Measurements from ENCODE around the gene TMEM119.

GRCh38 chr12:108633534-108634248 lies 35.8 kb upstream of the TMEM119 start, which contains the start of gene SELPLG:
- TF ChIP-seq CTCF (IDR thresholded peaks at IDR 0.05) (no peak), REST (IDR thresholded peaks at IDR 0.05; ENCODE audit: insufficient read depth in 1 of 2, low read depth in 2 of 2, low read length in 1 of 2) (no peak), POLR2AphosphoS5 (IDR thresholded peaks at IDR 0.05; ENCODE audit: low read depth, low read length) (no peak), SIN3A (IDR thresholded peaks at IDR 0.05; ENCODE audit: borderline replicate concordance, insufficient read depth, low read depth, low read length) (no peak)

Measured in Panc1 (cell line).